ENCODE data around the gene PPL.

The PPL gene

DNA sequence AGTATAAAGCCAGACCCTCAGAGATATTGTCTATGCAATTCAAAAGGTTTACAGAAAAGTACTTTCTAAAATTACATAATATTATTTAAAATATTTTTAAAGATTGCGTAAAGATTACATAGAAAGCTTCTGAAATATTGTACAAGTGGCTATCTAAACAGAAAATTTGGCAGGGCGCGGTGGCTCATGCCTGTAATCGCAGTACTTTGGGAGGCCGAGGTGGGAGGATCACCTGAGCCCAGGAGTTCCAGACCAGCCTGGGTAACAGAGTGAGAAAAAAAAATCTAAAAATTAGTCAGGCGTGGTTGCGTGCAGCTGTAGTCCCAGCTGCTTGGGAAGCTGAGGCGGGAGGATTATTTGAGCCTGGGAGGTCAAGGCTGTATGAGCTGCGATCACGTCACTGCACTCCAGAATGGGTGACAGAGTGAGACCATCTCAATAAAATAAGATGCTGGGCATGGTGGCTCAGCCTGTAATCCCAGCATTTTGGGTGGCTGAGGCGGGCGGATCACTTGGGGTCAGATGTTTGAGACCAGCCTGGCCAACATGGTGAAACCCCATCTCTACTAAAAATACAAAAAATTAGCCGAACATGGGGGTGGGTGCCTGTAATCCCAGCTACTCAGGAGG is 71.6 kb downstream of the PPL start:
- FAIRE-seq (no peak), DNase-seq (ENCODE audit: insufficient read length, low spot score) (no peak)
- TF ChIP-seq POU2F2 (IDR thresholded peaks at IDR 0.05; ENCODE audit: low read depth, low read length) (no peak), SPI1 (IDR thresholded peaks at IDR 0.05; ENCODE audit: low read depth, low read length) (no peak), POLR2A (IDR thresholded peaks at IDR 0.05; ENCODE audit: low read depth, low read length) (no peak), PAX5 (IDR thresholded peaks at IDR 0.05; ENCODE audit: insufficient read depth, low read length, severe bottlenecking) (no peak), POLR2AphosphoS5 (IDR thresholded peaks at IDR 0.05; ENCODE audit: low read depth, low read length) (no peak), TAF1 (IDR thresholded peaks at IDR 0.05; ENCODE audit: low read depth, low read length) (no peak)

DNA sequence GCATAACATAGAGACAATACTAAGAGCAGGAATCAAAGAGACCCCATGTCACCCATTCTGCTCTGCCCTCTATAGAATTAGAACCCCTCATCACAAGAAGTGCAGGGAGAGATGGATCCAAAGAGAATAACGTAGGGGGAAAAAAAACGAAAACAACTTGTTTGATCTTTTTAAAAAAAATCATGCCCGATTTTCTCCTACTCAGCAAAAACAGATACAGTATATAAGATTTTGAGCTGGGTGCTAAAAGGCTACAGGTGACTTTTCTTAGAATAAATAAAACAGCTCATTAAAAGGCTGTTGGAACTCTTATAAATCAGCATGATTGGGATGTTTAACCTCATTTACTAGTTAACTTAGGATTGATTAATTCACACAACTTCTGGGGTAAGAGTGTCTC is 72.2 kb downstream of the PPL start:
- DNase-seq (ENCODE audit: insufficient read length, low spot score) (no peak), FAIRE-seq (no peak)
- no peak for TF ChIP-seq SPI1 (IDR thresholded peaks at IDR 0.05; ENCODE audit: low read depth, low read length)

GRCh38 chr16:4862639-4863038 is 74.3 kb downstream of the PPL start:
- no peak for TF ChIP-seq POLR2AphosphoS5 (IDR thresholded peaks at IDR 0.05; ENCODE audit: low read depth, low read length)
- no peak for TF ChIP-seq POLR2A (IDR thresholded peaks at IDR 0.05; ENCODE audit: low read depth, low read length)
- no peak for TF ChIP-seq TAF1 (IDR thresholded peaks at IDR 0.05; ENCODE audit: low read depth, low read length)
- TF ChIP-seq POU2F2 (IDR thresholded peaks at IDR 0.05; ENCODE audit: low read depth, low read length) = no peak
- TF ChIP-seq PAX5 (IDR thresholded peaks at IDR 0.05; ENCODE audit: insufficient read depth, low read length, severe bottlenecking) = no peak
- TF ChIP-seq SPI1 (IDR thresholded peaks at IDR 0.05; ENCODE audit: low read depth, low read length) = no peak
- FAIRE-seq = no peak
- DNase-seq (ENCODE audit: insufficient read length, low spot score) = no peak

- FAIRE-seq (no peak), DNase-seq (ENCODE audit: insufficient read length, low spot score) (no peak)
- TF ChIP-seq POLR2A (IDR thresholded peaks at IDR 0.05; ENCODE audit: low read depth, low read length) (no peak), POLR2AphosphoS5 (IDR thresholded peaks at IDR 0.05; ENCODE audit: low read depth, low read length) (no peak), SPI1 (IDR thresholded peaks at IDR 0.05; ENCODE audit: low read depth, low read length) (no peak), TAF1 (IDR thresholded peaks at IDR 0.05; ENCODE audit: low read depth, low read length) (no peak)
Measured at GRCh38 chr16:4860727-4861342, 76.1 kb downstream of the PPL start.

DNA sequence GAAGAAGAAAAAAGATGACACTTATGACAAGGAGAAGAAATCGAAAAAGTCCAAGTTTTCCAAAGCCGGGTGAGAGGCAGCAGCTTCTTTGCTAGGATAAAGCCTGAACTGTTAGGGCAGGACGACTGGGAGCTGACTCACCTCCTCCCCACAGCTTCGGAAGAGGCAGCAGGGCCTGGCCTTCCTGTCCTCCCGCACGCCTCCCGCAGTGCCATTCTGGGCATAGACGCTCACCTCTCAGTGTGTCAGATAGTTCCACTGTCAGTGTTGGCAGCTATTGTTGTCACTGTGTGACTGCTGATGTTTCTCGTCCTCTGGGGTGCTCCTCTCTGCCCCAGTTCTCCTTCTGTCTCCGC is 77.1 kb downstream of the PPL start:
- DNase-seq (ENCODE audit: insufficient read length, low spot score) (no peak), FAIRE-seq (no peak)
- TF ChIP-seq POLR2AphosphoS5 (IDR thresholded peaks at IDR 0.05; ENCODE audit: low read depth, low read length) (no peak), POLR2A (IDR thresholded peaks at IDR 0.05; ENCODE audit: low read depth, low read length) (no peak), PAX5 (IDR thresholded peaks at IDR 0.05; ENCODE audit: insufficient read depth, low read length, severe bottlenecking) (no peak), SPI1 (IDR thresholded peaks at IDR 0.05; ENCODE audit: low read depth, low read length) (no peak), TAF1 (IDR thresholded peaks at IDR 0.05; ENCODE audit: low read depth, low read length) (no peak), POU2F2 (IDR thresholded peaks at IDR 0.05; ENCODE audit: low read depth, low read length) (no peak)

- no peak for DNase-seq (ENCODE audit: insufficient read length, low spot score)
- TF ChIP-seq TAF1 (IDR thresholded peaks at IDR 0.05; ENCODE audit: low read depth, low read length) (no peak), PAX5 (IDR thresholded peaks at IDR 0.05; ENCODE audit: insufficient read depth, low read length, severe bottlenecking) (no peak), POLR2AphosphoS5 (IDR thresholded peaks at IDR 0.05; ENCODE audit: low read depth, low read length) (no peak), SPI1 (IDR thresholded peaks at IDR 0.05; ENCODE audit: low read depth, low read length) (no peak), POLR2A (IDR thresholded peaks at IDR 0.05; ENCODE audit: low read depth, low read length) (no peak), POU2F2 (IDR thresholded peaks at IDR 0.05; ENCODE audit: low read depth, low read length) (no peak)
- no peak for FAIRE-seq
Measured at GRCh38 chr16:4859190-4859899, 77.6 kb downstream of the PPL start.

DNA sequence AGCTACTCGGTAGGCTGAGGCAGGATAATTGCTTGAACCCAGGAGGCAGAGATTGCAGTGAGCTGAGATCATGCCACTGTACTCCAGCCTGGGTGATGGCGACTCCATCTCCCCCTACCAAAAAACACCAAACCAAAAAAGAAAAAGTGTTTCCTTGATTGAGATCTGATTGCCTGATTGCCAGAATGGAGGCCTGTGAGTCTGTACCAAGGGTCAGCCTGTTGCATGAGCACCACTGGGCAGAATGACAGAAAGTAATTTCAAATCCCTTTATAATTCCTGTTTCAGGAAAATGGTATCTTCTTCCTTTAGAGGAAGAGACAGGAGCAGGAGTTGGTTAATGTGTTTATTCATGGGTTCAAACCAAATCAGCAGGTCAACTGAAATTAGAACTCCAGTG is 81.1 kb downstream of the PPL start:
- DNase-seq (ENCODE audit: insufficient read length, low spot score) = no peak
- no peak for TF ChIP-seq POU2F2 (IDR thresholded peaks at IDR 0.05; ENCODE audit: low read depth, low read length)
- no peak for TF ChIP-seq SPI1 (IDR thresholded peaks at IDR 0.05; ENCODE audit: low read depth, low read length)
- TF ChIP-seq POLR2AphosphoS5 (IDR thresholded peaks at IDR 0.05; ENCODE audit: low read depth, low read length) = no peak
- TF ChIP-seq PAX5 (IDR thresholded peaks at IDR 0.05; ENCODE audit: insufficient read depth, low read length, severe bottlenecking) = no peak
- no peak for TF ChIP-seq TAF1 (IDR thresholded peaks at IDR 0.05; ENCODE audit: low read depth, low read length)
- FAIRE-seq = no peak

DNA sequence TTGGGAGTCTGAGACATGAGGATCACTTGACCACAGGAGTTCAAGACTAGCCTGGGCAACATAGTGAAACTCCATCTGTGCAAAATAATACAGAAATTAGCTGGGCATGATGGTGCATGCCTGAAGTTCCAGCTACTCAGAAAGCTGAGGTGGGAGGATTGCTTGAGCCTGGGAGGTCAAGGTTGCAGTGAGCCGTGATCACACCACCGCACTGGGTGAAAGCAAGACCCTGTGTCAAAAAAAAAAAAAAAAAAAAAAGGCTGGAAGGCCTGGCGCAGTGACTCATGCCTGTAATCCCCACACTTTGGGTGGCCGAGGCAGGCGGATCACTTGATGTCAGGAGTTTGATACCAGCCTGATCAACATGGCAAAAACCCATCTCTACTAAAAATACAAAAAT is 81.6 kb downstream of the PPL start:
- DNase-seq (ENCODE audit: insufficient read length, low spot score) = no peak
- TF ChIP-seq POLR2AphosphoS5 (IDR thresholded peaks at IDR 0.05; ENCODE audit: low read depth, low read length) = no peak
- TF ChIP-seq SPI1 (IDR thresholded peaks at IDR 0.05; ENCODE audit: low read depth, low read length) = no peak
- TF ChIP-seq PAX5 (IDR thresholded peaks at IDR 0.05; ENCODE audit: insufficient read depth, low read length, severe bottlenecking) = no peak
- no peak for TF ChIP-seq TAF1 (IDR thresholded peaks at IDR 0.05; ENCODE audit: low read depth, low read length)
- no peak for TF ChIP-seq POU2F2 (IDR thresholded peaks at IDR 0.05; ENCODE audit: low read depth, low read length)
- TF ChIP-seq POLR2A (IDR thresholded peaks at IDR 0.05; ENCODE audit: low read depth, low read length) = no peak
- FAIRE-seq = no peak

- no peak for TF ChIP-seq POLR2A (IDR thresholded peaks at IDR 0.05; ENCODE audit: low read depth, low read length)
- TF ChIP-seq POLR2AphosphoS5 (IDR thresholded peaks at IDR 0.05; ENCODE audit: low read depth, low read length) = no peak
- no peak for TF ChIP-seq PAX5 (IDR thresholded peaks at IDR 0.05; ENCODE audit: insufficient read depth, low read length, severe bottlenecking)
- TF ChIP-seq TAF1 (IDR thresholded peaks at IDR 0.05; ENCODE audit: low read depth, low read length) = no peak
- FAIRE-seq (no peak), DNase-seq (ENCODE audit: insufficient read length, low spot score) (no peak)
Measured at GRCh38 chr16:4852221-4852872, 84.6 kb downstream of the PPL start.

All from GM12891 (cell line).